ENCODE measurements around the gene SUSD1.

The SUSD1 gene

DNA sequence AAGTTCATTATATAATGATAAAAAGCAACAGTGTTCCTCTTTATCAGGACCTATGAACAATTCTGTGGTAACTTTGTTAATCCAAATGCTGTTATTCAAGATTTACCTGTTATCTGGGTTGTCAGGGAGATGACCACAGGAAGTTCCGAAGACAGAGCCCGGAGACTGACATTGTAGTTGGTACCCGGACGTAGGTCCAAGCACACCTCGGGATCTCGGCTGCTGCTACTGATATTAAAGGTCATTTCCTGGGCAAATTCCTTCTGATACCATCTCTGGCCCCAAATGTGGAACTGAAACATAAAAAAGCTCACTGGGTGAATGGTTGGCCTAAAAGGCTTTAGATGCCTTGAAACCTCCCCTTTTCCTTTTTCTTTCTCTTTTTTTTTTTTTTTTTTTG is 96.7 kb downstream of the SUSD1 start:
- Histone ChIP-seq H3K9ac (ENCODE audit: low read depth, low read length, poor library complexity, severe bottlenecking) (no peak overlapping the region), H3K36me3 (ENCODE audit: insufficient read depth, low read length) (no peaks in the 10 kb centered on the region; the same call in 1 of the 2 replicates), H3F3A (ENCODE audit: low read depth) (no peaks in the 10 kb centered on the region), H3K9me2 (replicated peaks; ENCODE audit: low read depth, low read length) (no peaks in the 10 kb centered on the region), H3K27me3 (ENCODE audit: insufficient read depth, low read length, poor library complexity, severe bottlenecking) (no peaks in the 10 kb centered on the region), H3K4me1 (ENCODE audit: insufficient read depth, low read length, poor library complexity, severe bottlenecking) (no peaks in the 10 kb centered on the region), H3K4me3 (ENCODE audit: low read length, poor library complexity, severe bottlenecking) (no peak overlapping the region), H3K4me2 (ENCODE audit: low read depth, low read length, poor library complexity, severe bottlenecking) (no peak overlapping the region), H2AFZ (ENCODE audit: low read length) (no peak overlapping the region), H3K79me2 (ENCODE audit: insufficient read depth, low read length) (no peaks in the 10 kb centered on the region), H3K9me3 (ENCODE audit: insufficient read depth, low read depth, low read length) (no peaks in the 10 kb centered on the region), H4K20me1 (ENCODE audit: insufficient read depth, low read length, poor library complexity, severe bottlenecking) (no peaks in the 10 kb centered on the region)
- TF ChIP-seq, protein P1, sequence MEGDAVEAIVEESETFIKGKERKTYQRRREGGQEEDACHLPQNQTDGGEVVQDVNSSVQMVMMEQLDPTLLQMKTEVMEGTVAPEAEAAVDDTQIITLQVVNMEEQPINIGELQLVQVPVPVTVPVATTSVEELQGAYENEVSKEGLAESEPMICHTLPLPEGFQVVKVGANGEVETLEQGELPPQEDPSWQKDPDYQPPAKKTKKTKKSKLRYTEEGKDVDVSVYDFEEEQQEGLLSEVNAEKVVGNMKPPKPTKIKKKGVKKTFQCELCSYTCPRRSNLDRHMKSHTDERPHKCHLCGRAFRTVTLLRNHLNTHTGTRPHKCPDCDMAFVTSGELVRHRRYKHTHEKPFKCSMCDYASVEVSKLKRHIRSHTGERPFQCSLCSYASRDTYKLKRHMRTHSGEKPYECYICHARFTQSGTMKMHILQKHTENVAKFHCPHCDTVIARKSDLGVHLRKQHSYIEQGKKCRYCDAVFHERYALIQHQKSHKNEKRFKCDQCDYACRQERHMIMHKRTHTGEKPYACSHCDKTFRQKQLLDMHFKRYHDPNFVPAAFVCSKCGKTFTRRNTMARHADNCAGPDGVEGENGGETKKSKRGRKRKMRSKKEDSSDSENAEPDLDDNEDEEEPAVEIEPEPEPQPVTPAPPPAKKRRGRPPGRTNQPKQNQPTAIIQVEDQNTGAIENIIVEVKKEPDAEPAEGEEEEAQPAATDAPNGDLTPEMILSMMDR (conservative IDR thresholded peaks at IDR 0.05; ENCODE audit: low read length), result no peak
- TF ChIP-seq EZH2phosphoT487 (IDR thresholded peaks at IDR 0.05; ENCODE audit: borderline replicate concordance), result no peak

DNA sequence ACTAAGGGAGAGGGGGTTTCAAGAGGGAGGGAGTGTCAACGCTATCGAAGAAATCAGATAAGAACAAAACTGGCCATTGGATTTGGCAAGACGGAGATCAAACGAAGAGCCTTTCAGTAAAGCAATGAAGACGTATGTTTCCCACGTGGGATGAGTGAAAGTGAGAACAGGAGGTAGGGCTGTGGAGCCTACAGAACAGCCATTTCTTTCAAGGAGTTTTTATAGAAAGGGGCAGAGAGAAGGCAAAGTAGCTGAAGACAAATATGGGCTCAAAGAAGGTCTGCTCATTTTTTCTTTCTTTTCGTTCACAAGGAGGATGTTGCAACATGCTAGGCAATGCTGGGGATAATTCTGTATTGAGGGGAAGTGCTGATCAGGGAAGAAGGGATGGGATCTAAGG is 98.3 kb downstream of the SUSD1 start:
- TF ChIP-seq, protein P1 (conservative IDR thresholded peaks at IDR 0.05; ENCODE audit: low read length), result no peak
- no peak for TF ChIP-seq EZH2phosphoT487 (IDR thresholded peaks at IDR 0.05; ENCODE audit: borderline replicate concordance)
- no peaks in the 10 kb centered on the region for H3K79me2 ChIP-seq (ENCODE audit: insufficient read depth, low read length)

DNA sequence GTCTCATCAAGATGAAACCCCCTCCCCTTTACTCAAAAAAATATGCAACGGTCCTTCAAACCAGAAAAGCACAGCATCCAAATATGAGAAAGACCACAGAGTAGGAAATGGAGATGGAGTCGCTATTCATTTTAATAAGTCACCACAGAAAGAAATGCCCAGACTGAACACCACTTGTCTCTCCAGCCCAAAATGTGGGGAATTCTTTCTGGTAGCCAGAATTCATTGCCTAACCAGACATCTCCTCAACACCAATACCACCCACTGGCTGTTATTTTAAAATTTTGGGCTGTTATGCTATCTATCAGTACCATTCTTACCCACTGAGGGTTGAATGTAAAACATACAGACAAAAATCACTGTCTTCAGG is 100.1 kb downstream of the SUSD1 start:
- Histone ChIP-seq H3K79me2 (ENCODE audit: insufficient read depth, low read length) (no peaks in the 10 kb centered on the region), H3K9me3 (ENCODE audit: insufficient read depth, low read depth, low read length) (no peaks in the 10 kb centered on the region), H3K4me1 (ENCODE audit: insufficient read depth, low read length, poor library complexity, severe bottlenecking) (no peaks in the 10 kb centered on the region), H4K20me1 (ENCODE audit: insufficient read depth, low read length, poor library complexity, severe bottlenecking) (no peaks in the 10 kb centered on the region), H3K4me2 (ENCODE audit: low read depth, low read length, poor library complexity, severe bottlenecking) (no peak overlapping the region), H3K9me2 (replicated peaks; ENCODE audit: low read depth, low read length) (no peaks in the 10 kb centered on the region), H3K27me3 (ENCODE audit: insufficient read depth, low read length, poor library complexity, severe bottlenecking) (no peaks in the 10 kb centered on the region), H3F3A (ENCODE audit: low read depth) (no peaks in the 10 kb centered on the region), H2AFZ (ENCODE audit: low read length) (no peak overlapping the region), H3K4me3 (ENCODE audit: low read length, poor library complexity, severe bottlenecking) (no peak overlapping the region), H3K9ac (ENCODE audit: low read depth, low read length, poor library complexity, severe bottlenecking) (no peak overlapping the region), H3K36me3 (ENCODE audit: insufficient read depth, low read length) (no peaks in the 10 kb centered on the region; the same call in 1 of the 2 replicates)
- TF ChIP-seq, protein P1 (conservative IDR thresholded peaks at IDR 0.05; ENCODE audit: low read length), result no peak
- TF ChIP-seq EZH2phosphoT487 (IDR thresholded peaks at IDR 0.05; ENCODE audit: borderline replicate concordance), result no peak

More for the DNA sequence above, 98.3 kb downstream of the SUSD1 start:
- Histone ChIP-seq H3K9me3 (ENCODE audit: insufficient read depth, low read depth, low read length) (no peaks in the 10 kb centered on the region), H3K9me2 (replicated peaks; ENCODE audit: low read depth, low read length) (no peaks in the 10 kb centered on the region), H2AFZ (ENCODE audit: low read length) (no peak overlapping the region), H3F3A (ENCODE audit: low read depth) (no peaks in the 10 kb centered on the region), H3K4me3 (ENCODE audit: low read length, poor library complexity, severe bottlenecking) (no peak overlapping the region), H3K9ac (ENCODE audit: low read depth, low read length, poor library complexity, severe bottlenecking) (no peak overlapping the region), H3K4me1 (ENCODE audit: insufficient read depth, low read length, poor library complexity, severe bottlenecking) (no peaks in the 10 kb centered on the region), H3K27me3 (ENCODE audit: insufficient read depth, low read length, poor library complexity, severe bottlenecking) (no peaks in the 10 kb centered on the region), H3K4me2 (ENCODE audit: low read depth, low read length, poor library complexity, severe bottlenecking) (no peak overlapping the region), H4K20me1 (ENCODE audit: insufficient read depth, low read length, poor library complexity, severe bottlenecking) (no peaks in the 10 kb centered on the region), H3K36me3 (ENCODE audit: insufficient read depth, low read length) (no peaks in the 10 kb centered on the region; the same call in 1 of the 2 replicates)

Data from Loucy (cell line).